ENCODE data around the gene ZC3H12A.

The ZC3H12A gene

GRCh38 chr1:37468037-37468436 is 6.3 kb upstream of the ZC3H12A start (continued):
- TF ChIP-seq ZNF280C (tag by site-specific recombination; IDR thresholded peaks at IDR 0.05) = no peak

GRCh38 chr1:37469386-37469785 is 5.0 kb upstream of the ZC3H12A start:
- Histone ChIP-seq H3K4me1 (ENCODE audit: control insufficient read depth, insufficient read depth, low read length) (peaks cover 11% of the 10 kb centered on the region; the same call in 1 of the 2 replicates), H3K36me3 (ENCODE audit: control insufficient read depth in 2 of 2, insufficient read depth in 1 of 2, low read length in 2 of 2) (no peaks in the 10 kb centered on the region), H3K9me3 (ENCODE audit: control insufficient read depth, insufficient read depth, low read depth, low read length) (no peaks in the 10 kb centered on the region), H3K27ac (ENCODE audit: extremely low read depth, low read depth, low read length) (no peak overlapping the region), H3K4me3 (ENCODE audit: low read depth, low read length) (no peak overlapping the region)
- TF ChIP-seq HIC1 (tag by site-specific recombination; IDR thresholded peaks at IDR 0.05) (no peak), ZNF677 (tag by site-specific recombination; IDR thresholded peaks at IDR 0.05) (no peak), ZNF16 (tag by site-specific recombination; IDR thresholded peaks at IDR 0.05; ENCODE audit: low read depth) (no peak), ZBTB6 (tag by site-specific recombination; IDR thresholded peaks at IDR 0.05) (no peak), KLF9 (tag by site-specific recombination; IDR thresholded peaks at IDR 0.05; ENCODE audit: low read depth) (no peak), ZNF423 (tag by site-specific recombination; IDR thresholded peaks at IDR 0.05) (no peak), ZNF426 (tag by site-specific recombination; IDR thresholded peaks at IDR 0.05) (no peak)
- ChIA-PET POLR2A (no interaction called here), CTCF (interaction anchor here (0.6 to 10.7 kb wide), 3 partner anchors 14 to 204 kb away, joined by 3 to 127 read pairs (median 3); no protein-coding TSS in a partner anchor)

- CTCF ChIA-PET = interaction anchor here (0.5 to 10.7 kb wide), 9 partner anchors 8 to 903 kb away, joined by 3 to 127 read pairs (median 3); no protein-coding TSS in a partner anchor
- Histone ChIP-seq H3K9me3 (ENCODE audit: control insufficient read depth, insufficient read depth, low read depth, low read length) (no peaks in the 10 kb centered on the region), H3K4me1 (ENCODE audit: control insufficient read depth, insufficient read depth, low read length) (peaks cover 14% of the 10 kb centered on the region), H3K4me3 (ENCODE audit: low read depth, low read length) (no peak overlapping the region; the same call in 1 of the 2 replicates), H3K36me3 (ENCODE audit: control insufficient read depth in 2 of 2, insufficient read depth in 1 of 2, low read length in 2 of 2) (peaks cover 0 to 12% of the 10 kb centered on the region in 2 experiments; a peak in 1 of 3 replicates), H3K27ac (ENCODE audit: extremely low read depth, low read depth, low read length) (peak overlapping the region; percentile 20; the same call in 1 of the 2 replicates)
- POLR2A ChIA-PET = interaction anchor here (1.2 to 1.5 kb wide), 5 partner anchors 13 to 337 kb away, joined by 3 to 5 read pairs (median 4); partner anchors contain the start of genes C1orf122, MEAF6 and YRDC
- TF ChIP-seq ZNF37A (tag by site-specific recombination; IDR thresholded peaks at IDR 0.05) (no peak), MZF1 (tag by site-specific recombination; IDR thresholded peaks at IDR 0.05; ENCODE audit: borderline replicate concordance) (no peak), ZBTB10 (tag by site-specific recombination; IDR thresholded peaks at IDR 0.05) (no peak), SP3 (tag by site-specific recombination; IDR thresholded peaks at IDR 0.05) (no peak), ZNF621 (tag by site-specific recombination; IDR thresholded peaks at IDR 0.05) (no peak), ZNF354C (tag by site-specific recombination; IDR thresholded peaks at IDR 0.05; ENCODE audit: borderline replicate concordance, low read depth) (no peak), ZNF777 (tag by site-specific recombination; IDR thresholded peaks at IDR 0.05; ENCODE audit: borderline replicate concordance) (no peak), ZBTB6 (tag by site-specific recombination; IDR thresholded peaks at IDR 0.05) (peak; percentile 21; the same call in 1 of the 2 replicates), TRIM28 (IDR thresholded peaks at IDR 0.05; ENCODE audit: borderline replicate concordance, low read length) (peak; percentile 82), ZFP37 (tag by site-specific recombination; IDR thresholded peaks at IDR 0.05) (0 out of 2 replicates have a peak, but pooled peaks have one; percentile 9), OSR2 (tag by site-specific recombination; IDR thresholded peaks at IDR 0.05) (peak; percentile 73), ATF2 (tag by site-specific recombination; IDR thresholded peaks at IDR 0.05; ENCODE audit: low read depth) (peak; percentile 91)
These were observed 2.8 kb upstream of the ZC3H12A start for GRCh38 chr1:37471345-37472231.
